CD4-positive, alpha-beta T cell treated with Interleukin-17A for 4 hours (primary cell): ENCODE data around the gene MXRA7.
"Not testable (repeated sequence)": the region's sequence is repeated elsewhere in the genome, so short reads cannot be mapped to it uniquely, and the experiment has no call there.

Experiments used
- DNase-seq: peaks from one replicate; pipeline ENCODE4 v3.0.0-alpha.2; 2020; ENCODE audit warnings: mixed read lengths

Gene MXRA7

GRCh38 chr17:76714822-76715495 lies 4.2 kb upstream of the MXRA7 start:
- peak; percentile 88 for DNase-seq

GRCh38 chr17:76714336-76714735 lies 3.6 kb upstream of the MXRA7 start:
- no peak for DNase-seq

- DNase-seq, result no peak
Observed at GRCh38 chr17:76713765-76714164, 3.0 kb upstream of the MXRA7 start.

GRCh38 chr17:76712321-76712720 lies 1.6 kb upstream of the MXRA7 start:
- not testable (repeated sequence) for DNase-seq

GRCh38 chr17:76709951-76710862 lies 558 bp downstream of the MXRA7 start:
- peak; percentile 26 for DNase-seq

- no peak for DNase-seq
Observed at GRCh38 chr17:76709077-76709950, 1.5 kb downstream of the MXRA7 start.

- DNase-seq, result no peak
Observed at GRCh38 chr17:76707985-76708807, 2.6 kb downstream of the MXRA7 start.

- no peak for DNase-seq
Observed at GRCh38 chr17:76706817-76707216, 3.9 kb downstream of the MXRA7 start.

GRCh38 chr17:76704805-76705204 lies 6.0 kb downstream of the MXRA7 start:
- no peak for DNase-seq

- no peak for DNase-seq
Observed at GRCh38 chr17:76702941-76703637, 7.7 kb downstream of the MXRA7 start.

GRCh38 chr17:76702076-76702475 lies 8.7 kb downstream of the MXRA7 start:
- DNase-seq, result no peak

GRCh38 chr17:76701471-76701967 lies 9.2 kb downstream of the MXRA7 start:
- DNase-seq, result no peak

- no peak for DNase-seq
Observed at GRCh38 chr17:76700617-76701470, 9.9 kb downstream of the MXRA7 start.

GRCh38 chr17:76700270-76700616 lies 10.5 kb downstream of the MXRA7 start:
- no peak for DNase-seq

GRCh38 chr17:76698466-76698977 lies 12.2 kb downstream of the MXRA7 start:
- not testable (repeated sequence) for DNase-seq

- DNase-seq, result no peak
Observed at GRCh38 chr17:76697702-76698465, 12.9 kb downstream of the MXRA7 start.

- no peak for DNase-seq
Observed at GRCh38 chr17:76696763-76697701, 13.7 kb downstream of the MXRA7 start.
